Measurements from ENCODE around the gene CGB8. TPM values are rescaled to one million over a fixed set of nuclear protein-coding genes. Genes with fewer than 3 reads are reported as not detected.
"Not testable (repeated sequence)": the region's sequence is repeated elsewhere in the genome, so short reads cannot be mapped to it uniquely, and the experiment has no call there.

Gene CGB8
- not detected for polyA plus RNA-seq

DNA sequence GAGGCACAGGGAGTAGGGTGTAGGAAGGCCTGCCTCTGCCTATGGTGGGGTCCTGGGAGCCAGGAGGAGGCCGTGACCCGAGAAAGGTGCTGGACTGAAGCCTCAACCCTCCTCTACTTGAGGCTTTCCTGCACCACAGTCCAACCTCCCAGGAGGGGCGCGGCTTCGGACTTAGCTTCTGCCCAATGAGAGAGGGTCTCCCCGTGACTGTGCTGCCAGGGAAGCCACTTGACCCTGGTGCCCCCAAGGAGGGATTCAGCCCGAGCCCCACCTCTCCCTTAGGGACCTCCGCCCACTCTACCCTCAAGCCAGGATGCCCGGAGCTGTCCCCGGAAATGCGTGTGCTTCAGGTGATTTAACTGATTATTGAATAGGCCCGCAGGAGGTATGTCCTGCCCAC is at the start of gene CGB8:
Gene CGB8, minus strand, starts transcription at position 101 of the 400 bp plus-strand sequence. CDS start 372 bp downstream, outside the sequence.
- not testable (repeated sequence) for H3K4me3 Mint-ChIP-seq, H3K36me3 Mint-ChIP-seq, H3K9me3 Mint-ChIP-seq, H3K27me3 Mint-ChIP-seq, H3K4me1 Mint-ChIP-seq, H3K27ac Mint-ChIP-seq

DNA sequence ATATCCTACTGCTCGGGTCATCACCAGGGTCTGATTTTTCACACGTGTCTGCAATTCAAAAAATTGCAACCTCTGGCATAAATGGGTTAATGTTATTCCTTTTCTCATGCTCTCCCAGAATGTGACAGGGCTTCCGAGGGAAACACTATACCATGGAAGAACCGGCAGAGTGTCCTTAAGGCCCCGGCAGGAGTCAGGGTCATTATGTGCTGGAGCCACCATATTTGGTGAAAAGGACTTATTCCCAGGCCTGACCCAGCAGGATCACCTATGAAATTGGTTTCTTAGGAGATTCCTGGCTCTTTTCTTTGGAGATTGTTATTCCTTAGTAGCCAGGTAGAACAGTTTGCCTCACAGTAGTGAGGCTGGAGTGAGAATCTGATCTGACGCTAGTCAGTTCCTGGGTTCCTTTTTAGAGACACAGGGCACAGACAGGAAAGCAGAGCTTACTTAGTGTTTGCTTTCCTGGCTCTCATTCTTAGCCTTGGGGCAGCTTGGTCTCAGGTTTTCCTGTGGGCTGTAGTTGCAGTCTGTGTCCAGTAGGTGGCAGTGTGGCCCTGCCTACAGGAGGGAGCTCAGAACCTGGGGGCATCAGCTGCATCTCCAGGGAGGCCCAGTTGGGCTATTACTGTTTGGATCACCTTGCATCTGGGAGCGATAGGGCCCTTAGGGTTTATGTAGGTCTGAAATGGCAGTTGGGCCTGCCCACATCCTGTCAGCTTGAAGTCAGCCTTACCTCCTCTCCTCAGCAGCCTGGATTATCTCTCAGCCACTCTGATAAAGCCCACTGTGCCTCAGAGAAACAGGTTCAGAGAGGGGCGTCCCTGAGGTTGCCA is 48.8 kb upstream of the CGB8 start:
- no peak overlapping the region for H3K4me3 Mint-ChIP-seq
- H3K27ac Mint-ChIP-seq: peak overlapping the region in 1 of 3 donors; percentile 66

DNA sequence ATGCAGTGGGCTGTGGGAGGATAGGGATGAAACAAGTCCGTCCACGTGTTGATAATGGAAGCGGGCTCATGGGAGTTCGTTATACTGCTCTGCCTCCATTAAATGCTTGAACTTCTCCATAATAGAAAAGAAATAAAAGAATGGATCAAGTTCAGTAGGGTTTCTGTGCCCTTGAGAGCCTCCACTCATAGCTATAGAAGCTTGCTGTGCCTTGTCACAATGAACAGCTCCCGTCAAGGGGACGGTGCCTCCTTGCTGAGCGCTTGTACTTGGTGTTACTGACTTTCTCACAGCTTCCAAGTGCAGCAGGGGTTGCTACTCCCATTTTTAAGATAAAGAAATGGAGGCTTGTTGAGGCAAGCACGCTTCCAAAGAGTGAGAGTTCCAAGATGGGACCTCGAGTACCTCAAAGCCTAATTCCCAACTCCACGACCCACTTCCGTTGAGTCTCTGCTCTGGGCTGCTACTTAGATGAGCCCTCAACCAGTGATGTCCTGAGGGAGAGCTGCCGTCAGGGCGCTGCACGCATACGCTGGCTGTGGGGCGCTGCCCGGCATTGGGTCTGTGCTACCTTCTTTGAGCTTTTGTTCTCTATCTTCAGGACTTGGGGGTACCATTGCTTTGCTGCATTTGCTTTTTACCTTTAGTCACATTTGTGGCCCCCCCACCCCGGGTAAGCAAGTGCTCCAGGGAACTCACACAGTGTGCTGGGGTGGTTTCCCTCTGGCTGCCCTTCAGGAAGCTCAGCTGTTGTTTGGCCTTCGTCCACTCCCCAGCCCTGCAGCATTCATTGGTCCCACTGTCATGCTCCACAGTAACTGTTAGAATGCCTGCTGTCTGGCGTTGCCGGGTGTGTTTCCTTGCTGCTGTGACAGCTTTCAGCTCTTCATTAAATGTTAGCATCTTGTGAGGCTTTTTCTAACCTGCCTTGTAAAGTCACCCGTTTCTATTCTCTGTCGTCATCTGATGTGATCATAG is 45.9 kb upstream of the CGB8 start:
- H3K4me3 Mint-ChIP-seq: peak overlapping the region in 1 of 4 donors; percentile 15
- H3K27me3 Mint-ChIP-seq: no peaks in the 10 kb centered on the region
- H3K36me3 Mint-ChIP-seq: peaks cover 1% of the 10 kb centered on the region
- peak overlapping the region; percentile 50 to 86 (median 63) for H3K27ac Mint-ChIP-seq
- H3K4me1 Mint-ChIP-seq: peaks cover 2 to 7% (median 3%) of the 10 kb centered on the region in 3 donors
- H3K9me3 Mint-ChIP-seq: no peaks in the 10 kb centered on the region

More for the DNA sequence above, 48.8 kb upstream of the CGB8 start:
- Mint-ChIP-seq H3K36me3 (no peaks in the 10 kb centered on the region), H3K27me3 (no peaks in the 10 kb centered on the region), H3K4me1 (peaks cover 0 to 7% (median 1%) of the 10 kb centered on the region in 3 donors), H3K9me3 (no peaks in the 10 kb centered on the region)

DNA sequence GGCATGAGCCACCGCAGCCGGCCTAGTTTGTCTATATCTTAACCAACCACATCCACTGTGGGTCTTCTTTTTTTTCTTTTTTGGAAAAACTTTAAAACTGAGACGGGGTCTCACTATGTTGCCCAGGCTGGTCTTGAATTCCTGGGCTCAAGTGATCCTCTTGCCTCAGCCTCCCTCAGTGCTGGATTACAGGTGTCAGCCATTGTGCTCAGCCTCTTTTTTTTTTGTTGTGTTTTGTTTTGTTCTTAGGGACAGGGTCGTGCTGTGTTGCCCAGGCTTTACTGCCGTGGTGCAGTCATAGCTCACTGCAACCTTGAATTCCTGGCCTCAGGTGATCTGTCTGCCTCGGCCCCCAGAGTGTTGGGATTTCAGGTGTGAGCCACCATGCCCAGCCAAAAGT is 43.8 kb upstream of the CGB8 start:
- Mint-ChIP-seq H3K9me3 (no peaks in the 10 kb centered on the region), H3K36me3 (peaks cover 1% of the 10 kb centered on the region), H3K27me3 (no peaks in the 10 kb centered on the region)

DNA sequence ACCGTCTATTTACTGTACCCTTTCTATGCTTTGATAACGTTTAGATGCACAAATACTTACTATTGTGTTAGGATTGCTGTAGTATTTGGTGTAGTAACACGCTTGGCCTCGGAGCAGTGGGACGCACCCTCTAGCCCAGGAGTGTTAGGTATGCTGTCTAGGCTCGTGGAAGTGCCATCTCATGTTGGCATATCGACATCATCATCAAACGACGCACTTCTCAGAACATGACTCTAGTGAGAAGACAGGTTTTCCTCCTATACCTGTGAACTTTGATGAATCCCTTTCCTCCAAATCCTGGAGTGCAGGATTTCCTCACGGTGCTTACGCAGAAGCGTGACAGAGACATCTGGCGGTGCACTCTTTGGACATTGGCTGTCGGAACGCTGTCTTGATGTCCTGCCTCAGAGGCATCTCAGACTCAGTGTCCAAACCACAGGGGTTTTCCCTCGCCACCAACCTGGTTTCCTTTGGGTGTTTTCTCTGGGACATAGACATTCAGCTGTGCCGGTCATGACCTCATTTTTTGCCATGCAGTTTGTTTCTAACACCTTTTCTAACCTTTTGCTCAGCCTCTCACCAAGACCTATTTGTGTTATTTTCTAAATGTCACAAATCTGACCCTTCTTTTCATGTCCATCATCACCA is 42.6 kb upstream of the CGB8 start:
- Mint-ChIP-seq H3K4me1 (peaks cover 8 to 15% (median 8%) of the 10 kb centered on the region in 3 donors), H3K27me3 (no peaks in the 10 kb centered on the region), H3K27ac (peak overlapping the region in 1 of 3 donors; percentile 42), H3K9me3 (no peaks in the 10 kb centered on the region), H3K4me3 (peak overlapping the region in 1 of 4 donors; percentile 50), H3K36me3 (peaks cover 1% of the 10 kb centered on the region)

More for the DNA sequence above, 43.8 kb upstream of the CGB8 start:
- no peak overlapping the region for H3K4me3 Mint-ChIP-seq
- no peak overlapping the region for H3K27ac Mint-ChIP-seq
- peaks cover 3 to 8% (median 3%) of the 10 kb centered on the region in 3 donors for H3K4me1 Mint-ChIP-seq

DNA sequence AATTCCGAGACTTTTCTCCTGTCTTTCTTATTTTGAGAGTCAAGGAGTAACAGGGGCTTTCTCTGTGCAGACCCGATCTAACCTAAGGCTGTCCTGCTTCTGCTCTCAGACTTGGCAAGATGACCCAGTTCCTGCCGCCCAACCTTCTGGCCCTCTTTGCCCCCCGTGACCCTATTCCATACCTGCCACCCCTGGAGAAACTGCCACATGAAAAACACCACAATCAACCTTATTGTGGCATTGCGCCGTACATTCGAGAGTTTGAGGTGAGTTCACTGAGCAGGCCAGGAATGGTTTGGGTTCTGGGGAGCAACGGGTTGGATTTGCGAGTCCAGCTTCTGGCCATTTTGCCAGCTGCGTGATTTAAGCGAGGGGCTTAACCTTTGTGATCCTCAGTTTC is 37.4 kb upstream of the CGB8 start:
- Mint-ChIP-seq H3K4me3 (peak overlapping the region; percentile 88 to 98 (median 94)), H3K27me3 (no peaks in the 10 kb centered on the region), H3K27ac (peak overlapping the region; percentile 91 to 98 (median 97)), H3K36me3 (peaks cover under 1% of the 10 kb centered on the region), H3K9me3 (no peaks in the 10 kb centered on the region), H3K4me1 (peaks cover 18 to 26% (median 19%) of the 10 kb centered on the region in 3 donors)

DNA sequence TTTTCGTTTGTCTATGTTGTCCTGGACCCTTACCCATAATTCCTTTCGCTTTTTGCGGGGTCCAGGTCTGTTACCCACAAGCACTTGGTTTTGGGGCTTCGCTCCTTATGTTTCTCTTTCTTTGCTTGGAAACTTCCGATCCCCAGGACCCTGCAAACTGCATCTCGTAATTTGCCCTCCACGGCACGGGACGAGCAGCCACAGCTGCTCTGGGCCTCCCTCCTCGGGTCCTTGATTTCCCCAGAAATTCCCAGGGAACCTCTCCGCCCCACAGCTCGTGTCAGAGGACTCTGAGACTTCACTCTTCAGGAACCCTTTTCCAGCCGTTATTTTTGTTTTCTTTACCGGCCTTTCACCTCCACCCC is 36.9 kb upstream of the CGB8 start:
- Mint-ChIP-seq H3K27ac (peak overlapping the region; percentile 91 to 98 (median 97)), H3K27me3 (no peaks in the 10 kb centered on the region), H3K4me3 (peak overlapping the region; percentile 88 to 98 (median 94)), H3K9me3 (no peaks in the 10 kb centered on the region), H3K36me3 (no peaks in the 10 kb centered on the region), H3K4me1 (peaks cover 18 to 26% (median 19%) of the 10 kb centered on the region in 3 donors)

DNA sequence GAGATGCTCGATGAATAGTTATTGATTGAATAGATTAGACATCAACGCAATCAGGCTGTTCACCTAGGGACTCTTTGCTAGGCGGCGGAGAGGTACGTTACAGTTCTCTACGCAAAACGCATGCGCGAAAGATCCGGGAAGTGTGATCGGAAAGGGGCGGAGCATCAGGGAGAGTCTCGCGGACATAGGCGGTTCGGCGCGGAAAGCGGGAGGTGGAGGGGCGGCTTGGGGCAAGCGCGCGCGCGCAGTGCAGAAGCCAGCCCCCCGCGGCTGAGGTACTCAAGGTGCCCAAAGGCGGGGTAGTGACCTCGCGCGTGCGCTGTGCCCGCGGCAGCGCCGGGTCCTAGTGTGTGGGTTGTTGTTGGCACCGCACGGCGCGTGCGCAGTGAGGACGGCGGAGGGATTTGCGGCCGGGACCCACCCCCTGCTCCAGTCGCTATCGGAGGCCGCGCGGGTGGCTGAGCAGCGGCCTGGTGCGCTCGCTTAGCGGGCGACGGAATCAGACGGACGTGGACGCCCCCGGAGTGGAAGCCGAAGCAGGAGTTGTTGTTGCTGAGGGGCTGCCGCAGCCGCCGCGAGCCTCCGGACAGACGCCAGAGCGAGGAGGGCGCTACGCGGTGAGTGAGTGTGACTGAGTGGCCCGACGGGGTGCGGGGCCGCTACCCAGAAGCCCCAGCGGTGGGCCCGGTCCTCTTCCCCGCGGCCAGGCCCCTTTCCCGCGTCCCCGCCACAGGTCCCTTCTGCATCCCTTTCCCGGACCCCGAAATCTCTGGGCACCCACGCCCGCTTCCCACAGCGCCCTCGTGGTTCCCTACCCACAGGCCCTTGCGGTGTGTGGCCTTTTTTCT is 36.3 kb upstream of the CGB8 start, which contains the start of gene SNRNP70:
Gene SNRNP70, plus strand, starts transcription at position 432 of the 848 bp plus-strand sequence. CDS start 964 bp downstream, outside the sequence.
- Mint-ChIP-seq H3K36me3 (no peaks in the 10 kb centered on the region), H3K4me1 (peaks cover 18 to 26% (median 19%) of the 10 kb centered on the region in 3 donors)

DNA sequence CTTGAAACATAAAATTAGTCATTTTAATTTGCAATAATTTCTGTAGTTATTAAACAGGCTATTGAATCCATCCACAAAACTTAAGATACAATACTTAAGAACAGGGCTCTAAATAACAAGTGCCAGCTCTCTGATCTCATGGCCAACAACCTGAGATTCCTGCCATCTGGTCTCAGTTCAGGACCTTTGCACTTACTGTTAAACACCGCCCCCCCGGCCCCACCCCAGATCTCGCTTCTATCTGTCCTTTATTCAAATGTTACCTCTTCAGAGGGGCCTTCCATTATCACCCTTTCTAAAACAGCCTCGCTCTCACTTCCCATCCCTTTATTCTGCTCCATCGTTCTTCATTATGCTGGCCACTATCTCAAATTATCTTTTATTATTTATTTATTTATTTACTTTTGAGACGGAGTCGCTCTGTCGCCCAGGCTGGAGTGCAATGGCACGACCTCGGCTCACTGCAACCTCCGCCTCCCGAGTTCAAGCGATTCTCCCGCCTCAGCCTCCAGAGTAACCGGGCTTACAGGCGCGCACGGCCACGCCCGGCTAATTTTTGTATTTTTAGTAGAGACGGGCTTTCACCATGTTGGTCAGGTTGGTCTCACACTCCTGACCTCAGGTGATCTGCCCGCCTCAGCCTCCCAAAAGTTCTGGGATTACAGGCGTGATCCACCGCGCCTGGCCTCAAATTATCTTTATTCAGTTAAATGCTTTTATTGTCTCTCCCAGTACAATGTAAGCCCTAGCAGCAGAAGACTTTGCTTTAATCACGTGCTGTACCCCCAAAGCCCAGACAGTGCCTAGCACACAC is 35.5 kb upstream of the CGB8 start:
- H3K27ac Mint-ChIP-seq: peak overlapping the region; percentile 91 to 98 (median 97)
- H3K4me1 Mint-ChIP-seq: peaks cover 18 to 26% (median 19%) of the 10 kb centered on the region in 3 donors
- H3K4me3 Mint-ChIP-seq: peak overlapping the region; percentile 88 to 98 (median 94)
- H3K9me3 Mint-ChIP-seq: no peaks in the 10 kb centered on the region
- H3K27me3 Mint-ChIP-seq: no peaks in the 10 kb centered on the region
- no peaks in the 10 kb centered on the region for H3K36me3 Mint-ChIP-seq

More for the DNA sequence above, 36.3 kb upstream of the CGB8 start, which contains the start of gene SNRNP70:
- peak within 1 kb of the TSS; percentile 91 to 98 (median 97) for H3K27ac Mint-ChIP-seq
- peak within 1 kb of the TSS; percentile 88 to 98 (median 94) for H3K4me3 Mint-ChIP-seq
- no peaks in the 10 kb centered on the region for H3K27me3 Mint-ChIP-seq
- no peaks in the 10 kb centered on the region for H3K9me3 Mint-ChIP-seq

DNA sequence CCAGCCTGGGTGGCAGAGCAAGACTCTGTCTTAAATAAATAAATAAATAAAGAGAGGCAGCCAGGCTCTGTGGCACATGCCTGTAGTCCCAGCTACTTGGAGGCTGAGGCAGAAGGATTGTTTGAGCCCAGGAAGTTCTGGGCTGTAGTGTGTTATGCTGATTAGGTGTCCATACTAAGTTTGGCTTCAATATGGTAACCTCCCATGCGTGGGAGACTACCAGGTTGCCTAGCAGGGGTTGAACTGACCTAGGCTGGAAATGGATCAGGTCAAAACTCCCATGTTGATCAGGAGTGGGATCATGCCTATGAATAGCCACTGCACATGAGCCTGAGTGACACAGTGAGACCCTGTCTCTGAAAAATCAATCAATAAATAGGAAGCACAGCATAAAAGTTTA is 32.4 kb upstream of the CGB8 start:
- no peaks in the 10 kb centered on the region for H3K36me3 Mint-ChIP-seq

DNA sequence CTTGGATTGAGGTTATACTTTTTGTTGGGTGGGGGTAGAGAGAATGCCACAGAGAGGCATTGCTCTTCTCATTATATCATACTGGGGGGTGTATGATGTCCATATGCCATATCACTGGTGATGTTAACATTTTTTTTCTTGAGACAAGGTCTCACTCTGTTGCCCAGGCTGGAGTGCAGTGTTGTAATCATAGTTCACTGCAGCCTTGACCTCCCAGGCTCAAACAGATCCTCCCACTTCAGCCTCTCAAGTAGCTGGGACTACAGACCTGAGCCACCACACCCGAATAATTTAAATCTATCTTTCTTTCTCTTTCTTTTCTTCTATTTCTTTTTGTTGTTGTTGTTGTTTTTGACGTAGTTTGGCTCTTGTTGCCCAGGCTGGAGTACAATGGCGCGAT is 31.5 kb upstream of the CGB8 start:
- Mint-ChIP-seq H3K27me3 (peaks cover 4% of the 10 kb centered on the region), H3K27ac (no peak overlapping the region), H3K36me3 (no peaks in the 10 kb centered on the region), H3K9me3 (no peaks in the 10 kb centered on the region), H3K4me1 (peaks cover 4 to 6% (median 6%) of the 10 kb centered on the region in 3 donors), H3K4me3 (no peak overlapping the region)

More for the DNA sequence above, 32.4 kb upstream of the CGB8 start:
- H3K27ac Mint-ChIP-seq: peak overlapping the region in 1 of 3 donors; percentile 25
- peaks cover 9 to 10% (median 9%) of the 10 kb centered on the region in 3 donors for H3K4me1 Mint-ChIP-seq
- H3K4me3 Mint-ChIP-seq: peak overlapping the region in 1 of 4 donors; percentile 32
- no peaks in the 10 kb centered on the region for H3K27me3 Mint-ChIP-seq
- H3K9me3 Mint-ChIP-seq: no peaks in the 10 kb centered on the region

DNA sequence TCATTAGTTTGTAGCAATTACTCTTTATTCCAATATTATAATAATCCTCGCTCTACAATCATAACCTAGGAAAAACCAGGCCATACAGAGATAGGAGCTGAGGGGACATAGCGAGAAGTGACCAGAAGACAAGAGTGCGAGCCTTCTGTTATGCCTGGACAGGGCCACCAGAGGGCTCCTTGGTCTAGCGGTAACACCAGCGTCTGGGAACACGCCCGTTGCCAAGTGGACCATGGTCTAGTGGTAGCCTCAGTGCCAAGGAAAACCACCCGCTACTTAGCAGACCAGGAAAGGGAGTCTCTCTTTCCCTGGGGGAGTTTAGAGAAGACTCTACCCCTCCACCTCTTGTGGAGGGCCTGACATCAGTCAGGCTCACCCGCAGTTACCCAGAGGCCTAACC is 26.0 kb upstream of the CGB8 start:
- H3K9me3 Mint-ChIP-seq, H3K36me3 Mint-ChIP-seq, H3K4me1 Mint-ChIP-seq, H3K4me3 Mint-ChIP-seq: not testable (repeated sequence)
- Mint-ChIP-seq H3K27ac (peak overlapping the region in 1 of 3 donors; percentile 62), H3K27me3 (peaks cover 21% of the 10 kb centered on the region)
